HG02840 (cell line): ENCODE data around the gene FHL3.

Source experiments
- ATAC-seq: cut with Tn5 transposase; IDR thresholded peaks from one replicate; pipeline ENCODE4 v1.9.1; 2021; ENCODE audit warnings: mild to moderate bottlenecking, moderate library complexity, moderate number of reproducible peaks; ENCODE audit not compliant: unreplicated experiment, low FRiP score

Gene FHL3

DNA sequence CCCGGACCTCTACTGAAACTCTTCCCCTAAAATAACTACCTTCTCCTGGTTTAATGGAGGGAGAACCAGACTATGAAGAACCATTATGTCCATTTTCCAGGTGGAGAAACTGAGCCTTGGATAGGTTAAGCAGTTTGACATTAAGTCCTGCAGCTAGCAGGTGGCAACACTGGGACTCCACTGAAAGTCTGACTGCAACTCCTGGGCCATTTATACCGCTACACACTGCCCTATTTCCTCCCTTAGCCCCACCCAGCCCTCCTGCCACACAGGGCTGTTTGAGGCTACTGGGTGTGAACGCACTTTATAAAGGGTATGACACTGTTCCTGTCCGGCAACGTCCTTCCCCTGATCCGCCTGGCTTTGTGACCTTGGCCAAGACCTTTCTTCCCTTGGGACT, 58.0 kb downstream of the FHL3 start:
- ATAC-seq, result no peak
